Kidney capillary endothelial cell (primary cell): ENCODE results near the gene DNAJB1.

Source experiments
- DNase-seq: peaks from one replicate; pipeline ENCODE4 v3.0.0-alpha.2; 2018; ENCODE audit warnings: low spot score

The DNAJB1 gene

GRCh38 chr19:14496029-14496833, 22.0 kb downstream of the DNAJB1 start, which contains the start of gene GIPC1:
GIPC1 (minus strand) TSS chr19:14496127; CDS start chr19:14482976, 13,151 bp downstream.
- peak; percentile 97 for DNase-seq

- DNase-seq = no peak
These were observed 22.5 kb downstream of the DNAJB1 start for GRCh38 chr19:14495672-14496028.

DNA sequence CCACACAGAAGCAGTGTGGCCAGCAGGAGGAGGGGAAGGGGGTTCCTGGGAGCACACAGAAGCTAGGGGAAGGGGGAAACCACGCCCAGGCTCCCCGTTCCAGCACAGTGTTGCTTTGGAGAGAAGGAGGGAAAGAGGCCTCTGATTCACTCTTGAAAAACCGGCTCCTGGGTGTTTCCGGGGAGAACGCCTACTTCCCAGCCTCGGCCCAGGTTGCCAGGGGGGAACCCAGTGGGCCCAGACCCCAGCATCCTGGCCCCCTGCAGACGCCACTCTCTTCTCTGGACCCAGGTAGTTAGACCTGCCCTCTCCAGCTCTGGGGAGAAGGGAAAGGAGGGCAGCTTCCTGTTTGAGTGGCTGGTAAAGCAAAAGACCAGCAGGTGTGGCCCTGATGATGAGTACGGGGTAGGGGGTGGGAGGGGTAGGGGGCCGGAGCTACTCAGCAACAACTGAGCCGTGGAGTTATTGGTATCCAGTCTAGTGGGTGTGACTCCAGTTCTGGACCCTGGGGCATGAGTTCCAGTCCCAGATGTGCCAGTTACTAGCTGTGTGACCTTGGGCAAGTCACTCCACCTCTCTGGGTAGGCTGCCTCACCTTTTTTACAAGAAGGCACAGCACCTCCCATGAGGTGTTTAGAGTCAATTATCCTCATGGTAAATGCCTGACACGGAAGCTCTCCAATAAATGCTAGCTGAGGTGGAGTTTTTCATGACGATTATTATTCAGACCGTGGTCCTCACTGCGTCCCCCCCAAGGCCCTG, 23.1 kb downstream of the DNAJB1 start:
- no peak for DNase-seq

GRCh38 chr19:14494411-14494810, 23.8 kb downstream of the DNAJB1 start:
- no peak for DNase-seq

- no peak for DNase-seq
These were observed 25.4 kb downstream of the DNAJB1 start for GRCh38 chr19:14492756-14493337.

DNA sequence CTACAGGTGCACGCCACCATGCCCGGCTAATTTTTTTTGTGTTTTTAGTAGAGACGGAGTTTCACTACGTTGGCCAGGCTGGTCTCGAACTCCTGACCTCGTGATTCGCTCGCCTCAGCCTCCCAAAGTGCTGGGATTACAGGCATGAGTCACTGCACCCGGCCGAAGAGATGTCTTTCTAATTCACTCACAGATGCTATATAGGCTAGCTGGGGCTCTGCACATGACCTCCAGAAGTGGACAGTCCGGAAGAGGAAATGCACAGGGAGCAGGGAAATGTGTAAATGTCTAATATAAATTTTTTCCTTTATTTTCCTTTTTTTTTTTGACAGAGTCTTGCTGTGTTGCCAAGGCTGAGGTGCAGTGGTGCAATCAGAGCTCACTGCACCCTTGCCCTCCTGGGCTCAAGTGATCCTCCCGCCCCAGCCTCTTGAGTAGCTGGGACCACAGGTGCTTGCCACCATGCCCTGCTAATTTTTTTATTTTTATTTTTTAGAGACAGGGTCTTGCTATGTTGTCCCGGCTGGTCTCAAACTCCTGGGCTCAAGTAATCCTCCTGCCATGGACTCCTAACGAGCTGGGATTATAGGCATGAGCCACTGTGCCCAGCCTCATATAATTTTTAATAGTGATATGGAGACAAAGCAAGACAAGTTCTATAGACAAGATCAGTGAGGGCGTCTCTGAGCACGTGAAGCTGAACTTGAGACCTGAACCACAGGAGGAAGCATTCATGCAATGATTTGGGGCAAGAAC, 30.6 kb downstream of the DNAJB1 start:
- DNase-seq = no peak

GRCh38 chr19:14482172-14482941, 35.8 kb downstream of the DNAJB1 start:
- DNase-seq = no peak

GRCh38 chr19:14480700-14481079, 37.5 kb downstream of the DNAJB1 start:
- DNase-seq = no peak

GRCh38 chr19:14479975-14480699, 38.1 kb downstream of the DNAJB1 start:
- peak; percentile 37 for DNase-seq

DNA sequence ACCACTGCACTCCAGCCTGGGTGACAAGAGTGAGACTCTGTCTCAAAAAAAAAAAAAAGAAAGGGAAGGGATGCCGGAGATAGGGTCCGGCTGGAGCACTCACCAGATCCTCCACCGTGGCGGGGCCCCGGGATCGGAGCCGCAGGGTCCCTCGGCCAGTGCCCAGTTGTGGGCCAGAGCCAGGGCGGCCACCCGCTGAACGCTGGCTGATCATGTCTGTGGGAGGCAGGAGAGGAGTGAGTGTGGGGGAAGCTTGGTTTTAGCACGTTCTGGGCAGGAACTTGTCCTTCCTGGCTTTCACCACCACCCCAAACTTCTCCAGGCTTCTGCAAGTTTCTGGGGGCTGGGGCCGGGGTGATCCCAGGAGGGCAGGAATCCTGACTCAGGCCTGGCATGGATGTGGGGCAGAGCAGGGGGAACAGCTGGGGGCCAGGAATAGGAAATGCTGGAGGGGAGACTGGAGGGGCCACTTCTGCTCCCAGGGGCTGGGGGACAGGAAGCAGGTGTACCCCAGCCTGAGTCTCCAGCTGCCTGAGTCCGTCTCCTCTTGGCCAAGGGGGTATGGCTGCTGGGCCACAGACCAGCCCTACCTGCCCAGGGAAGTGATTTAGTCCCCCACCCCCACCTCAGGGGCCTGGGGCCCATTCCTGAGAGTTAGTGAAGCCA, 38.8 kb downstream of the DNAJB1 start:
- DNase-seq = no peak

- no peak for DNase-seq
These were observed 40.1 kb downstream of the DNAJB1 start for GRCh38 chr19:14478113-14478545.

DNA sequence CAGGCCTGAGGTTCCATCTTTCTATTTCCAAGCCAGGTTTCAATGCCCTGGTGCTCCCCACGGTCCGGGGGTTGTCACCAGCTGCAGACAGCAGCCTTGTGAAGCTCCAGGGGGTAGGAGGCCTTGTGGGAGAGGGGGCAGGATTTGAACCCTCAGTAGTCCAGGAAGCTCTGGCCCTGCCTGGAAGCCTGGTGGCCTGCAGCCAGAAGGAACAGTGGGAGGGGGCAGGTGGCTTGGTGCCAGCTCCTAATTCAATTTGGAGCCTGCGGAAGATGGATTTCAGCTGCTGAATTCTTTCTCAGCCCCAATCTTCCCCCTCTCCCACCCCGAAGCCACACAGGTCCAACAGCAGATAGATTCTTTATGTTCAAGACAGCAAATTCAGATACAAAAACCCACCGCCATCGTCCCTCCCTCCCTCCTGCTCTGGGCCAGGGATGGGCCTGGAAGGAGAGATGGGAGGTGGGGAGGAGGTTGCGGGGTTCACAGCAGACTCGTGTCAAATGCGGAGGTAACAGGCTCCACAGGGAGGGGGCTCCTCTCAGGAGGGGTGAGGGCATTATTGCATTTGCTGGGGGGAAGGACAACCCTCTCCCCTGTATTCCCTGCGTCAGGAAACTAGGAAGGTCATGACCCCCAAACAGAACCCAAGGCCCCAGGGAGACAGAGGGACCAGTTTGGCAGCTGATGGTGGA, 40.6 kb downstream of the DNAJB1 start:
- DNase-seq = no peak

DNA sequence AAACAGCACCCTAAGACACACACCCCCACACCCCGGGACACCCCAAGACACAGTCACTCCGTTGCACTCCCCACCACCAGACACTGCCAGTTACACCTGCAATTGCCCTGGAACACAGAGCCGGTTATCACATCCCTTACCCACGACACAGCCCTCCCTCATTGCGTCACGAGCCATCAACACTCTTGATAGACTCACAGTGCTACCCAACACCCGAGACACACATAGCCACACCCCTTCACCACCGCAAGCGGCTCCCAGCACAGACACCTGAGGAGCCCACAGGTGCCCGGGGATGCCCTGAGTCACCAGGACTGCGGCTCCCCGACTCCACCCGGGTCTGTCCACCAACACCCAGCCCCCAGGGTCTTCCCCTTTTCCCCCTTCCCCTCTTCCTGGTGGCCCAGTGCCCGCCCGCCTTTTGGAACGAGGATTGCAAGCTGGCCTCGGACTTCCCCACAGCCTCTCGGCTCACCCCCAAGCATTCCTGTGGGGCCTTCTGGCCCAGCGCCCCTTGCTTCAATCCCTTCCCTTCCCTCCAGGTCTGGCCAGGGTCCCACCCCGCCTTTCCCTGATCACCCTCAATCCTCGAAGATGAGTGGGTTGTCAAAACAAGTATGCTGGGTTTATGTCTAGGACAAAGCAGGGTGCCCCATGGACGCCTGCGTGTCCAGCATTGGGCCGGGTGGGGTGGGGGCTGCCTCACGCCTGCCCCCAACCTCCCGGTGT, 41.4 kb downstream of the DNAJB1 start:
- DNase-seq = no peak

DNA sequence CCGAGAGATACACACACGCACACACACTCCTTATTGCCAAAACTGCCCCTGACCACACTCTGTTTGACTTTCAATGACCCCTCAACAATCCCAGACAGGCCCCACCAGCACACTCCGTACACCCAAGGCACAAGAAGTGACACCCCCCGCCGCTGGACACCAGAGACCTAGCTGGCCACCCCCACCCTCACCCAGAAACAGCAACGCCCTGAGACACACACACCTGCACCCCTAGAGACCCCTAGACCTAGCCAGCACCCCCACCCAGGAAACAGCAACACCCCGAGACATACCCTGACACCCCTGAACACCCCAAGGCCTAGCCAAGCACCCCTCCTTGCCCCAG, 41.9 kb downstream of the DNAJB1 start:
- DNase-seq = no peak

DNA sequence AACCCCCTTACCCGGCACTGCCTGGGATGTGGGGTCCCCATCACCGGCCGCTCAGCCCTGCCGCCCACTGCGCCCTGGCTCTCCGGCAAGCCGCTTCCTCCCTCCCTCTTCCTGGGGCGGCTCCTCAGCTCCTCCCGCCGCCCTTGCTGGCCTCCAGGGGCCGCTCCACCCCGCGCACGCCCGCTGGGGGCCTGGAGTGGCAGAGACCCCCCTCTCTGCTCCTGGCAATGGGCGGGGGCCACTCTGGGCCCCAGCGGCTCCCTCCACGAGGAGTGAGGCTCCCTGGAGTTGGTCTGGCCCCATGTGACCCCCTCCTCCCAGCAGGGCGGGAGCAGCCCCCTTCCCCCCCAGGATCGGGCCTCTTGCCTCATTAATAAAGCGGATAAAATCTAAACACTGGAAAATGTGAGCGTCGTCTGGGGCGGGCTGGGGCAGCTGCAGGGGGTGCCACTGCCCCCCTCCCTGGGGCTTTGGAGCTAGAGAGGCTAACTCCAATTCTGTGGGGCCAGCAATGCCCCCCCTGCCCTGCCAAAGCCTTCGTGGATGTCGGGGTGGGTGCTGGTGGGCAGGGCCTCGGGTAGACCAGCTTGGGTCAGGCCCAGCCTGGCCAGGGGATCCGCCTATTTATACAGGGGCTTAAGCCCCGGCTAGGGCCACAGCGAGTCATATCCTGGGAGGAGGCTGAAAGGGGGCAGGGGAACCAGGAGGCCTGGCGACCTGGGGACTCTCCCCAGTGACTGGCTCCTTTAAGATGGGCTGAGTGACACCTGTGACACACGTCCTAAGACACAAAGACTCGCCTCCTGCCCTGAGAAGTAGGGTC, 42.7 kb downstream of the DNAJB1 start, which contains the start of gene PTGER1:
TSS of gene PTGER1 (minus strand) at position 104 of the 823 bp plus-strand sequence. CDS start 1,034 bp downstream, outside the sequence.
- no peak for DNase-seq

DNA sequence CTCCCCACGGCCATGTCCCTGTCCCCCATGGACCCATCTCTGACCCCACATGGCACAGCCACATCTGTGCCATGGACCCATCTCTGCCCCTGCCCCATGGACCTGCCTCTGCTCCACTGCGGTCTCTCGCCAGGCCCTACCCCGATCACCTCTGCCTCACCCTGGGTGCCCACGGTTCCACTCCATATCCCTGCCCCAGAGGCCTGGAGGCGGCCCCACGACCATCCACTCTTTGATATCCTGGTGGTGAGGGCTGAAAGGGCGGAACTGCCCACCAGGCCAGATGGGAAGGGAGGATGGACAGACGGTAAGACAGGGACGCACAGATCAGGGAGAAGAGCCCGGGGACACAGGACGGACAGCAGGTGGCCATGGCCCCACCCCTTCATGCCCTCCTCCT, 43.4 kb downstream of the DNAJB1 start:
- no peak for DNase-seq

DNA sequence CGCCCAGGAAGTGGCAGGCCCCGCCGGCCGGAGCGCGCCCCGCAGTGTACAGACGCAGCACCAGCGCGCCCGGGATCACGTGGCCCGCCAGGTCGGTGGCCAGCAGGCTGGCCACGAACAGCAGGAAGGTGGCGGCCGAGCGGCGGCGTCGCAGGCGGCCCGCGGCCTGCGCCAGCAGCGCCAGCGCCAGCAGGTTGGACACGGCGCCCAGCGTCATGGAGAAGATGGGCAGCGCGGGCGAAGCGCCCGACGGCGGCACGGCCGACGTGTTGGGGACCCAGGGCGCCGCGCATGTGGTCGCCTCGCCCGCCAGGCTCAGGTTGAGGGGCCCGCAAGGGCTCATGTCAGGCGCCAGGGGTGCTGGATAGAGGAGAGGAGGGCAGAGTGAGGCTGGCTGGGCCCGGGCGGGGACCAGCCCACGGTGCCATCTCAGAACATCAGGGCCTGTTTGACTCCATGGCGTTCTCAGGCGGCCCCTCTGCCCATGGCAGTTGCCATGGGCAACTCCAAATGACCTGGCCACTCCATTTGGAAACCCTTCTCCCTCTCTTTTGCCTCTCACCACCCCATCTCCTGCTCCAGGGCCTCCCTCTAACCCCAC, 44.1 kb downstream of the DNAJB1 start:
- peak; percentile 26 for DNase-seq
